Activated CD4-positive, alpha-beta T cell treated with anti-CD3 and anti-CD28 coated beads for 4 hours (primary cell): ENCODE measurements around the gene RASGEF1C.
A peak's percentile ranks its signal among the peaks of the same experiment; 100 is the strongest.

ENCODE experiments used
- DNase-seq, 2 donors: peaks; one replicate each; pipeline ENCODE4 v3.0.0-alpha.2; 2020

Gene RASGEF1C

GRCh38 chr5:180079702-180080466, 129.1 kb downstream of the RASGEF1C start:
- DNase-seq: no peak

GRCh38 chr5:180078348-180078747, 130.7 kb downstream of the RASGEF1C start:
- DNase-seq: no peak

- DNase-seq: no peak
These were observed 131.3 kb downstream of the RASGEF1C start for GRCh38 chr5:180077594-180078284.

- no peak for DNase-seq
These were observed 133.3 kb downstream of the RASGEF1C start for GRCh38 chr5:180075703-180076102.

- DNase-seq: no peak
These were observed 134.5 kb downstream of the RASGEF1C start for GRCh38 chr5:180074462-180074861.

- peak in 1 of 2 donors; percentile 14 for DNase-seq
These were observed 136.5 kb downstream of the RASGEF1C start for GRCh38 chr5:180072556-180072955.

GRCh38 chr5:180072256-180072548, 136.8 kb downstream of the RASGEF1C start:
- DNase-seq: no peak

- DNase-seq: peak; percentile 80 to 88
These were observed 137.3 kb downstream of the RASGEF1C start, which contains the start of gene RNF130 for GRCh38 chr5:180071531-180072255. Gene RNF130, minus strand, starts transcription at chr5:180071759. Its CDS starts 57 bp downstream, at chr5:180071702.

GRCh38 chr5:180070756-180071530, 138.1 kb downstream of the RASGEF1C start:
- DNase-seq: peak in 1 of 2 donors; percentile 9

- no peak for DNase-seq
These were observed 139.3 kb downstream of the RASGEF1C start for GRCh38 chr5:180069589-180070247.

GRCh38 chr5:180068519-180069090, 140.4 kb downstream of the RASGEF1C start:
- no peak for DNase-seq

GRCh38 chr5:180067986-180068385, 141.0 kb downstream of the RASGEF1C start:
- DNase-seq: no peak

- DNase-seq: no peak
These were observed 148.8 kb downstream of the RASGEF1C start for GRCh38 chr5:180060192-180060591.

- no peak for DNase-seq
These were observed 149.7 kb downstream of the RASGEF1C start for GRCh38 chr5:180059326-180059725.

- no peak for DNase-seq
These were observed 152.9 kb downstream of the RASGEF1C start for GRCh38 chr5:180056153-180056552.

GRCh38 chr5:180054226-180054625, 154.8 kb downstream of the RASGEF1C start:
- no peak for DNase-seq

- DNase-seq: no peak
These were observed 155.9 kb downstream of the RASGEF1C start for GRCh38 chr5:180053061-180053602.

GRCh38 chr5:180052211-180052818, 156.7 kb downstream of the RASGEF1C start:
- DNase-seq: no peak
